ENCODE data around the gene SLC10A2.

SLC10A2 gene

GRCh38 chr13:103044056-103044455 is 22.2 kb downstream of the SLC10A2 start:
- no peak for DNase-seq

- DNase-seq = no peak
Measured at GRCh38 chr13:103040006-103040405, 26.2 kb downstream of the SLC10A2 start.

- DNase-seq = no peak
Measured at GRCh38 chr13:103039183-103039582, 27.0 kb downstream of the SLC10A2 start.

- no peak for DNase-seq
Measured at GRCh38 chr13:103036268-103036667, 29.9 kb downstream of the SLC10A2 start.

GRCh38 chr13:103033999-103034398 is 32.2 kb downstream of the SLC10A2 start:
- DNase-seq = no peak

- DNase-seq = no peak
Measured at GRCh38 chr13:103031332-103031873, 34.8 kb downstream of the SLC10A2 start.

GRCh38 chr13:103030776-103031175 is 35.4 kb downstream of the SLC10A2 start:
- DNase-seq = no peak

GRCh38 chr13:103029798-103030197 is 36.4 kb downstream of the SLC10A2 start:
- no peak for DNase-seq

GRCh38 chr13:103022336-103022735 is 43.9 kb downstream of the SLC10A2 start:
- no peak for DNase-seq

- no peak for DNase-seq
Measured at GRCh38 chr13:103018556-103018955, 47.7 kb downstream of the SLC10A2 start.

GRCh38 chr13:103012646-103013045 is 53.6 kb downstream of the SLC10A2 start:
- DNase-seq = no peak

- DNase-seq = no peak
Measured at GRCh38 chr13:103009051-103009840, 57.0 kb downstream of the SLC10A2 start.

GRCh38 chr13:103007427-103007762 is 58.8 kb downstream of the SLC10A2 start:
- DNase-seq = no peak

GRCh38 chr13:103006641-103007426 is 59.4 kb downstream of the SLC10A2 start:
- no peak for DNase-seq

GRCh38 chr13:103004661-103005345 is 61.4 kb downstream of the SLC10A2 start:
- no peak for DNase-seq

GRCh38 chr13:103003631-103004030 is 62.6 kb downstream of the SLC10A2 start:
- no peak for DNase-seq

- no peak for DNase-seq
Measured at GRCh38 chr13:103002279-103002678, 63.9 kb downstream of the SLC10A2 start.

GRCh38 chr13:103000157-103000556 is 66.1 kb downstream of the SLC10A2 start:
- DNase-seq = no peak

- DNase-seq = no peak
Measured at GRCh38 chr13:102999499-102999898, 66.7 kb downstream of the SLC10A2 start.

Measured in CD4-positive, alpha-beta T cell treated with Interleukin-1 beta for 1 hour (primary cell).